Suppressor macrophage treated with lipopolysaccharide for 1 hour (primary cell): Measurements from ENCODE around the gene MAP3K20.
"Not testable (repeated sequence)": the region's sequence is repeated elsewhere in the genome, so short reads cannot be mapped to it uniquely, and the experiment has no call there.

Source experiments
- DNase-seq, 3 donors: peaks; one replicate each; pipeline ENCODE4 v3.0.0-alpha.2; 2020 to 2022

Gene MAP3K20

DNA sequence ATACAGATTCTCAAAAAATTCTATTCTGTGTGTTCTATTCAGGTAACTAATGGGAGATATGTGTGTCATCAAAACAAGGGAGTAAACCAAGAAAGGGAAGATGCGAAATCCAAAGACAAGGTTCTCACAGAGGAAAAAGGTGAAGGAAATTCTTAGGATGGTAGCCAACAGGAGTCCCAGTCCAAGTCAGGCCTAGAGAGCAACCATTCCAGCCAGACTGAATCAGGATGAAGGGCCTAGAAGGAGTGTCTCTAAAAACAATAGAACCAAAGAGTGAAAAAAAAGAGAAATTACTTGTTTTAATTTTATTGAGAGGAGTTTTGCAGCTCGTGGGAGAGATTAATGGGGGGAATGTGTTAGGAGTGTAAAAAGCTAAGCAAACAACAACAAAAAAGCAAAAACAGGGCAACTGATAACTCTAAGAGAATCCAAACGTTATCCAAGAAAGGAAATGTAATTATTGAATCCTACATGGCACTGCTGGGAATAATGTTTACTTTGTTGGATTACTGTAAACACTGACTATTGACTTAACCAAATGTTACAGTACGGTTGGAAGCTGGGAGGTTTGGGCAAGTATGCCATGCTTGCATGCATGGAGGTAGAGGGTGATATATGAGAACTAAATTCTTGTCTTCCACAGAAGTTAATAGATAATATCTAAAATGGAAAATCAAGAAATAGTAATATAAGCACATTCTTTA, 12.3 kb downstream of the MAP3K20 start:
- DNase-seq: no peak

DNA sequence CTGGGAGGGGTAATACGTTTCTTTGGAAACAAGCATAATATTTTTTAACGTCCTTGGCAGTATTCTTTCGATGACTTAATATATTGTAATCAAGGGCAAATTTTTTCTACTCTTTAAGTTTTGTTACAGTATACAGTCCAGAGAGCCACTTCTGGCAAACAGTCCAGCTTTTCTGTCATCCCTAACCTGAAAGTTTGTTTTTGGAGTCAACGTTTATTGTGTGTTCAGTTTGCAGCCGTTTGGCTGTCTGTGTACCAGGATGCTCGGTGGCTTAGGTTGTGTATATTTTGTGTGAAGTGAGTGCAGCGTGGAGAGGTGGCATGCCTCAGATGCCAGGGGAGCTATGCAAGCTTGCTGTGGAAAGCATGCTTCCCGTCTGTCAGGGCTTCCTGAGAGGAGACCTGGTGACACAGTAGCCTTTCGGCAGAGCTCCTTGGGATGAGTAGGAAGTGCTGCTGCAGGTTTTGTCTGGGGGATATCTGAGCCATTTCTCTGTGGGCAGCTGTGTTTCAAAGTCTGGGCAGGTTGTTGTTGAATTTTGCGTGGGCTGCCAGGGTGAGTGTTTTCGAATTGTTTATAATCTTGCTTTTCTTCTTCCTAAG, 14.7 kb downstream of the MAP3K20 start:
- no peak for DNase-seq

DNA sequence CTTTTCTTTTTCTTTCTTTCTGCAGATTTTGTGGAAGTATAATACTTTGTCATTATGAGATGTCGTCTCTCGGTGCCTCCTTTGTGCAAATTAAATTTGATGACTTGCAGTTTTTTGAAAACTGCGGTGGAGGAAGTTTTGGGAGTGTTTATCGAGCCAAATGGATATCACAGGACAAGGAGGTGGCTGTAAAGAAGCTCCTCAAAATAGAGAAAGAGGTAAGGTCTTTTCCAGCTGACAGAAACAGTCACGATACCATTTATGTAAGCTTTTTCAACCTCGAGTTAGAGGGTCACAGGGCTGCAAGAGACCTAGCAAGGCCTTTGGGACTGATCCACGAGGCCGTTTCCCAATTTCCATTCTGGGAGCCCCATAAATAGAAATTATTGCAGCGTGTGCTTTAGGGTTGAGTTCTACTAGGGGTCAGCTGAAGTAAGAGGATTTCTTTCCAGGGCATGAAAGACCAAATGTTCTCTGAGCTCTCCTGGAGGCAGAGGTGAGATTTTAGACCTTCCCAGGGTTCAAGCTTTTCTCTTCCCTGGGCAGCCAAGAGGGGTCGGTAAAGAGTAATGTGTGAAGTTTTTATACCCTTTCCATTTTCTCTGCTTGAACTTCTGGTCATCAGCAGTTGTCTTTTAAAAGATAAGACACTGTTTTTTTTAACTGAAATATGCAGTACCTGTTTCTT, 15.5 kb downstream of the MAP3K20 start:
- no peak for DNase-seq

DNA sequence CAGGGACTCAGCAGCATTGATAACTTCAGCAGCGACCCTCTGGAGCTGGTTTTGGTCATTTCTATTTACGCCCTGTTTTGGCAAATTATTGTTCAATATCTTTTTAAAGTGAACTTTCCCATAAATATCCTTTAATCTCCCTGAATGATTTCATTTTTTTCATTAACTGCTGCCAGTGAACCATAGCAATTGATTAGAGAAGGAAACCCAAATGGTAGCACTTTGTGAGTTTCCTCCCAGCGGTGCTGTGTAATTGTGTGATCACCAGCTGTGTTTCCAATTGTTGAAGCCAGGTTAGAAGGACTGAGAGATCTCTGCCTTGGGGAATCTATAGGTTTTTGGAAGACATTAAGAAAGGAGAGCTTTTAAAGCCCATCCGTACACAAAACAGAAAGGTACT, 16.3 kb downstream of the MAP3K20 start:
- no peak for DNase-seq

DNA sequence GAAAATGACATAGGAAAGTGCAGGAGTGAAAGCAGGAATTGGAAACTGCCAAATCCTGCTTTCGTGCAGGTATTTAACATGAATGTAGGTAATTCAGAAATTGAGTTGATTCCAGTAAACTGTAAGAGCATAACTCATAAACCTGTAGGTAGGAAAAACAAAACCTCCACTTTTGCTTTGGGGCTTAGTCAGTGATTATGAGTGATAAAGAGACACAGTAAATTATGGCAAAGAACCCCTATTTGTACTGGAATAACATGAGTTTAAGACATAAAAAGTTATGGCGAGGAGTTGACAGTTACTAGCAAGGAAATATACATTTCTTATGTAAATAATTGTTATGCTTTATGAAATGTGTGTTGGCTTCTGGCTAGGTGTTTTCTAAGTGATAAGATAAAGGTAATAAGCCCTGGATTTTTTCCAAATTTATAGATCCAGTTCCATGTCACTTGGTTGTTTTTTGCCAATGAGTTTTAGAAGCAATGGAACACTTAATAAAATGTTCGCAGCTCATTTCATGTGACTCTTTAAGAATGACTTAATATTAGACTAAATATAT, 17.3 kb downstream of the MAP3K20 start:
- no peak for DNase-seq

DNA sequence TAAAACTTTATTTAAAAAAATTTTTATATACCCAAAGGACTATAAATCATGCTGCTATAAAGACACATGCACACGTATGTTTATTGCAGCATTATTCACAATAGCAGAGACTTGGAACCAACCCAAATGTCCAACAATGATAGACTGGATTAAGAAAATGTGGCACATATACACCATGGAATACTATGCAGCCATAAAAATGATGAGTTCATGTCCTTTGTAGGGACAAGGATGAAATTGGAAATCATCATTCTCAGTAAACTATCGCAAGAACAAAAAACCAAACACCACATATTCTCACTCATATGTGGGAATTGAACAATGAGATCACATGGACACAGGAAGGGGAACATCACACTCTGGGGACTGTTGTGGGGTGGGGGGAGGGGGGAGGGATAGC, 18.0 kb downstream of the MAP3K20 start:
- not testable (repeated sequence) for DNase-seq

DNA sequence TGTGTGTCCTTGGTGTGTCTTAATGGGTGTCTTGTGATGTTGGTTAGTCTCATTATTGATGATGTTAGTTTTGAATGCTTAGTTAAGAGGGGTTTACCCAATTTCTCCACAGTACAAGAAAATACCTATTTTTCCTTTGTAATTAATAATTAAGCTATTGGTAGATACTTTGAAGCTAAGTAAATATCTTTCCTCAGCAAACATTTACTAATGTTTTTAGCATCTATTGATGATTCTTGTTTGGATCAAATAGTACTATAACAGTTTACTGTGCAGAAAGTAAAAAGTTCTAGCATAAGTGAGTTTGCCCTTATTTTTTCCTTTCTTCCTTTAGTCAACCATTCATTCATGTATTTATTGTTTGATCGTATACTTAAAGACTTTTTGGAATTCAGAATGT, 19.1 kb downstream of the MAP3K20 start:
- no peak for DNase-seq

DNA sequence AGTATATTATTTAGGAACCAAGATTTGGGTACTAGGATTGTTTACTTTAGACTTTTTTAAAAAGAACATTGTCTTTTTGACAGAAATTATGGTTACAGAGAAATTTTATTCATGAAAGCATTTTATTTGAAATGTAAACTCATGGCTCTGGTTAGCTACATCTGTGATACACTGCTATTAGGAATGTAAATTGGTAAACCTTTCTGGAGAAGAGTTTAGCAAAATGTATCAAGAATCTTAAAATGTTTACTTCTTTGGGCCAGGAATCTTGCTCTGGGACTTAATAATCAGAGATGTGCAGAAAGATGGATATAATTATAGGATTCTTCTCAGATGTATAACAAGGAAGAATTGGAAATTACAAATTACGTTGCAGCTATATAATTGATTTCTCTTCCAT, 19.7 kb downstream of the MAP3K20 start:
- no peak for DNase-seq

DNA sequence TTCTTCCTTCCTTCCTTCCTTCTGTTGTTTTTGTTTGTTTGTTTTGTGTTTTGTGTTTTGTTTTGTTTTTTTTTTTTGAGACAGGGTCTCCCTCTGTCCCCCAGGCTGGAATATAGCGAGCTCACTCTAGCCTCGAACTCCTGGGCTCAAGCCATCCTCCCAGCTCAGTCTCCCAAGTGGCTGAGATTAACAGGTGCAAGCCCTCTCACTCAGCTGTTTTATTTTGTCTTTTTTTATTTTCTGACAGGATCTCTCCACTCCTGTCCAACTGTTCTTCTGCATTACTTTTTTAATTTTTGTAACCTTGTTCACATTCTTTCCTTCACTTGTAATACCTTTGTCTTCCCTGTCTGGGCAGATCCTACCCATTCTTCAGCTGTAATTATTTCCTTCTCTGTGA, 23.6 kb downstream of the MAP3K20 start:
- no peak for DNase-seq

DNA sequence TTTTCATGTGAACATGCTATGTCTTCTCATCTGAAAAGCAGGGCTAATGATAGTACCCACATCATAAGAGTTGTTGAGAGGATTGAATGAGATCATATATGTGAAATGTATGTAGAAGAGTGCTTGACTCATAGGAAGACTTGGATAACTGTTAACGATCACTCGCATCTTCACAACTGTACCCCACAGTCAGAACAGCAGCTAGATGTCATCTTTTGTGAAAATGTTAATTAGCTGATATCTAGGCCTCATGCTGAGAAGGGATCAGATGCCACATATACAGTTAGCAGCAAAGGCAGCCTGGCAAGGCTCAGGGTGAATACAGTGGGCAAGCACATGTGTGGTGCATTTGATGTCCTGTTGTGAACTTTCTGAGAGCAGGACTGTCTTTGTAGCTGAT, 24.2 kb downstream of the MAP3K20 start:
- DNase-seq: no peak

DNA sequence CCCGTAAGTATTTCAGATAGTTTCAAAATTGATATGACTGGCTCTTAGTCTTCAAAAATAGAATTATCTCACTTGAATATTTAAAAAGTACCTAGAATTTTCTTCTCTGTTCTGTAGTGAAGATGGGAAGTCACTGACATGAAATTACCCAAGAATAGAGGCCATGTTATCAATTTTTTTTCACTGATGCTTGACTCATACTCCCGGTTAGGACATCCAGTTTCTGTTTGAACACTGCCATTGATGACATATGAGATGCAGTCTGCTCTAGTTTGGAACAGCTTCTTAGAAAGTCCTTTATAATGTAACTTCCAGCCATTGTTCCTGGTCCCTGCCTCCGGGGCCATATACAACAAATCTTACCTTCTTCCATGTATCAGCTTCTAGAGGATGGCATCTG, 26.0 kb downstream of the MAP3K20 start:
- DNase-seq: peak; percentile 75 to 92 (median 76)

DNA sequence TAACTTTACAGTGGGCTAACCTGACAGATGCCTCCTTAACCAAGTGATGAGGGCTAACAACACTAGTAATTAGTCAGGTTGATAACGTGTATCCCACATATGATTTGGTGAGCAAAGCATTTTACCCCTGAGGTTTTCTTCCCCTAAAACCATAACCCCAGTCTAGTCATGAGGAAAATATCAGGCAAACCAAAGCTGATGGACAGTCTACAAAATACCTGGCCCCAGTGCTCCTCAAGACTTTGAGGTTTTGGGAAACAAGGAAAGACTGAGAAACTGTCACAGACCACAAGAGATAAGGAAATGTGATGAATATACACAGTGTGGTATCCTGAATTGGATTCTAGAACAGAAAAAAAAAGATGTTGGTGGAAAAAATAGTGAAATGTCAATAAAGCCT, 28.5 kb downstream of the MAP3K20 start:
- DNase-seq: no peak

DNA sequence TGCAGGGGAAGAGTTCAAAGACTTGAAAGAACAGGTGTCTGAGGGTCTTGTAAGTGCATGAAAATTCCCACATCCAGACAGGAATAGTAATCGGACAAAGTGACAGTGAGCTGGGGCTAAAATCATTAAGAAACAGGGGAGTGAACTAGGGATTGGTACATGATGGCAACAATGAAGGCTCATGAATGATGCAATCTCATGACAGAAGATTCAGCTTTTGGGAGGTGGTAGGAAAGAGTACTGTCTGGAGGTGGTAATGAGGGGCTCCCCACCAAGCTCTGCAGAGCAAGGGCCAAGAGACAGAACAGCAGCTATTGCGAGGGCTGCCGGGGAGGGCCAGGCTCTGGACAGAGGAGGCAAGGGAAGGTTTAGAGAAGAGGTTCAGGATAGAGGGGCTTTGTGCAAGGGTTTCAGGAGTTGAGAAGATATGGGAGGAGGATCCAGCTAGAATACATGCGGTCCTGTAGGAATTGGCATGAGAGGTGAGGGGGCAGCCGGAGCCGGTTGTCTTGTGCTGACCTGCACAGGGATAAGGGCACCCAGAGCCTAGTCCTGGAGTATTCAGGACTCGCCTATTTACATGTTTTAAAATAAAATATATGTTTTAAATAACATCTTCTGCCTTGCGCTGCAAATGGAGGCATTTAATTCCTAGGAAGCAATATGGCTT, 31.4 kb downstream of the MAP3K20 start:
- no peak for DNase-seq

DNA sequence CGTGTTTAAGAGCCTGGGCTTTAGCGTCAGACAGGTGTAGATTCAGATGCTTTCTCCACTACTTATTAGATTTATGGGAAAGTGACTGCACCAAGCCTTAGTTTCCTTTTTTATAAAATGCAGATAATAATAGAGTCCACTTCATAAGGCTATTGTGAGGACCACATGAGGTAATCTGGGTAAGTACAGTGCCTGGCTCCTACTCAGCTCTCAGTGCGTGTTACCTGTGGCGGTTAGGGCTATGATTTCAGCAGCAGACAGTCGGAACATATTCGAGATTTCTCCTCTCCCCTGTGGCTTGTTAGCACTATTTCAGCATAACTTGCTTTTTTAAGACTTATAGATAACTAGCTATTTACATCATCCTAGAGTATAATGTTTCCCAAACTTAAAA, 32.0 kb downstream of the MAP3K20 start:
- DNase-seq: no peak

DNA sequence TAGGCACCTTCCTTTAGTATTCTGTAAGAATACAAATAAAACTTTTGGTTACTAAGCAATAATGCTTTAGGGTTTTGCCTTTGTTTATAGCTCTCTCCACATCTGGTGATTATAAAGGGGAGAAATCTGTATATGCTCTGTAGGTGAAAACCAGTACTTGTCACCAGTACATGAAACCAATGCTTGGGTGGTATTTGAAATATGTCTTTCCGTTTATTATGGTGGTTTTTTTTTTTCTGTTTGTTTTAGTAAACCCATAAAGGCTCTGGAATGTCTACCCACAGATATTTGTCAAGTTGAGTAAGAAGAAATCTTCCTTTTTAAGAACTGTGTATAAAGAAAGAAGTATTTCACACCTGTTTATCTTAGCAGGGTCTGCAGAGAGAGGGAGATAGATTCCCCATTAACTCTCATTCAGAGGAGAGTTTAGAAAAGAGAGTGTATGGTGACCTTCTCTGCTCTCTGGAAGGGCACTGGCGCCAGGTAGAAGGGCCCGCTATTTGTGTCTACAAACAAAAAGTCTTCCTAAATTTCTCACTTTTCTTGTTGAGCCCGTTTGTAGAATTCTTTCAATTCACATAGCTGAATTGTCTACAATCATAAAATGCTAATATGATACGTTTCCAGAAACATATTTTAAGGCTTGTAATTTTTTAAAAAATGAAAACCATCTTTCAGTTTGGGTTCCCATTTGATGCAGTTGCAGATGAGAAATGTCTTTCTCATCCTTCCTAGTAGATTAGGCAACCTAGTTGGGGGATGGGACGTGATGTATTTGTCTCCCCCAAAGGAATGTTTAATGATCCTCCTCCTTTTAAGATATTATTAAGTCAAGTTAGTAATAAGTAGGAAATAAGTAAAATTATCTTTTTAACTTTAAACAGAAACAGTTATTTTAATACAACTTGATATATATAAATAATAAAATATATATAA, 33.9 kb downstream of the MAP3K20 start:
- no peak for DNase-seq

DNA sequence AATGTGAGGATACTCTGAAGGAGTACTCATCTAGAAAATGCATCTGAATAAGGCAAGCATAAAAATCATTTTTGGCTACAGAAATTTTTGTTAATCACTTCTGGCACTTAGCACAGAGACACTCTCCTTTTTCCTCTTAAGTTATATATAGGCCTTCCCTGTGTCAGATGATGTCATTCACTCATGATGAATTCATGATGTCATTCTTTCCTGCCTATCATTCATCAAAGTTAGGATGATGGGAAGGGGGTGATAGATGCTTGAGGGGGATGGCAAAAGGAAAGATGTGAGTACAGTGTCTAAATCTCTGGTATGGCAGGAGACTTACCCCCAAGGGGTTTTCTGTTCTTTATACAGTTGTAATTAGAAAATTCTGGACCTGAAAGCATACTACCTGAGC, 42.0 kb downstream of the MAP3K20 start:
- DNase-seq: peak in 2 of 3 donors; percentile 44 to 52

DNA sequence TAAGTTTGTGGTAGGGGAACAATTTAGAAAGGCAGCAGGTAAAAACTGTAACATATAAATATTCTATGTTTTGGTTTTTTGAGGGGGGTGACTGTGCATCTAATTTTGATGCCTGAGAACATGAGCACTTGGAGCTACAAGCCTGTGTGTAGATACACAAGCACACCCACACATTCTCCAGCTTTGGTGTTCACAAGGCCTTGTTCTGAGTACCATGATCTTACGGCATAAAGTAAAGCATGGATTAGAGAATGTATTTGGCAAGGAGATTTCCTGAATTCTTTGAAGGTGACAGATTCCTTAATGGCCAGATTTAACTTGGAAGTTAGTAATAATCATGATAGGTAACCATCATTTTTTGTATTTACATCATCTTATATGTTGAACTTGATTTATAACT, 42.7 kb downstream of the MAP3K20 start:
- no peak for DNase-seq

DNA sequence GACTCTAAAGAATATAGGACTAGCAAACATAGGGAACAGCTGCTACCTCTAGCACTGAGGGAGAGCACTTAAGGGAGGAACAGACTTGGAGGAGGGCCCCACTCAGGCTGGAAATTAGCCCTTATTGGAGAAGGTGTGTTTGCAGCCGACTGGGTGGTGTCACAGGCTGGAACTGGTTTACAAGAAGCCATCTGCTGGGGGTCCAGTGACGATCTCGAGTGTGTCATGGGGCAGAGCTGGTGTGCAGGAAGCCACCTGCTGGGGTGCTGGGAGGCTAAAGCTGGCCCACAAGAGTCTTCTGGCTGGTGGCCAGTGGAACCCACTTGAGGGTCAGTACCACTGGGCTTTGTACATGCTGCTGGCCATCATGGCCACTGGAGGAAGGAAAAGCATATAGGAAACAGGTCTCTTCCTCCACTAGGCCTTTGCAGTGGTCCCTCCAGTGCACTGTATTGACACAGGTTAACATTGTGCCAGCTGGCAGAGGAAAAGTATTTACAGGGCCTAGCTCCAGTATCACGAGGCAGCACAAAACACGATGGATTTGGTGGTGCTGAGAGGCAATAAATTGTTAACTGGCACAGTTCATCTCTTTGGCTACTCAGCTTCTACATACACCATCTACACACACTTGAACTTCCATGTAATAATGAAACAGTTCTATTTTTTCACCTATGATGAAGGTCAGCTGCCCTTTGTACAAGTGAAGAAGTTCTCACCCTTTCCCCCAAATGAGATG, 43.6 kb downstream of the MAP3K20 start:
- DNase-seq: no peak

DNA sequence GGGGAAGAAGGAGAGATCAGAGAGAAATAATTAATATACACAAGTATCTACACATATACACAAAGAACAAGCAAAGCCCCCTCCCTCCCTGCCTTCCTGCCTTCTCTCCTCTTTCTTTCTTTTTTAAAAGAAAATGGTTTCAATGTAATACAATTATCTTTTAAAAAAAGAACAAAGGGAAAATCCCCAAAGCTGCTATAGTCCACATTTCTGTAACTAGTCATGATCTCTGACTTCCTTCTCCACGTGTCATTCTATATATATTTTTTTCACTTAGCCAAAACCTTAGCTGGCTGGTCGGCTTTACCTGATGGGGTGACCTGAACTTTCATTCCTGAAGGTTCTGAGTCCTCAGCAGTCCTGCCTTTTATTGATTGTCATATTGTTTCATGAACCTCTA, 44.3 kb downstream of the MAP3K20 start:
- peak in 2 of 3 donors; percentile 44 for DNase-seq

DNA sequence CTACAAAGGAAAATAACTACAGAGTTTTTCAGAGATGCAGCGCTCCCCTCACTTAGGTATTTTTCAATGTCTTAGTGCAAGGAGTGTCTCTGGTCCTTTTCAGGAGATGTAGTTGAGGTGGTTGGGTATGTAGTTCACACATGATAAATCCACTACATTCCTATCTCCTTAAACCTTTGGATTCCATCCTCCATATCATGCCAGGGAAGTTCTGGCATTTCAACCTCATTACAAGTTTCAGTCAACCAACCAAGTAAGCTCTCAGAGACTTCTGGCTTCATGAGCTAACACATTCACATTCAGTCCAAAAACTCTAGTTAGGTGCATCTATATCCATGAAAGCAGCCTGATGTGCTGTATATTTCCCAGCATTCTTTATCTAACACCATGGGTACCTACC, 47.3 kb downstream of the MAP3K20 start:
- no peak for DNase-seq

DNA sequence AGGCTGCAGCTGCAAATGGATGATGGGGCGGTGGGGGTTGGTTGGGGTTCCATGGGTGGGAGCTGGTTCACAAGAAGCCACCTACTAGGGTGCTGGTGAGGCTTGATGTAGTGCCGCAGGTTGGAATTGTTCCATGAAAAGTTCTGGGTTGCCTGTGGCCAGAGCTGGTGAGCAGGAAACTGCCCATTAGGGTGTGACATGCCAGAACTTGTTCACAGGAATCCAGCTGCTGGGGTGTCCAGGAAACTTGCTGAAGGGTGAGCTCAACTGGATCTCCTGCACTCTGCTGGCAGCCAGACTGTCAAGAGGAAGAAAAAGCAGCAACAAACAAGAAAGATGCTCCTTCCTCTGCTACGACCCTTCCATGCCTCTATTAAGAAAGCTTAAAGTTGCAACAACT, 48.8 kb downstream of the MAP3K20 start:
- no peak for DNase-seq

DNA sequence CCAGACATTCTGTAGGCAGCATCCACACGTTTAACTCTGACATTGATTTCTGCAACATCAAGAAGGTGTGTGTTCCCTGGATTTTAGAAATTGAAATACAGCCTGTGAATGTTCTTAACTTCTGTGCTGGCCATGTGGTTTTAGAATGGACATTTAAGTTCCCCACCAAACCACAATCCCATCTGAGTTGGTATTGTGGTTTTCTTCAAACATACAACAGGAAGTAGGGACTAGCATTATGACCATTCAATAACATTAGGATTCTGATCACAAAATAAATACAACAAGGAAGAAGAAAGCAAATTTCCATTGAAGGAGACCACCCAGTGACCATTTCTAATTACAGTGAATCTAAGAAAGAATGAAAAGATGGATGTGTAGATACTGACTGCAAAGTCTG, 51.2 kb downstream of the MAP3K20 start:
- DNase-seq: peak; percentile 33 to 62 (median 39)
